ENCODE data around the gene DNAJA4. TPM values are rescaled to one million over a fixed set of nuclear protein-coding genes. Genes with fewer than 3 reads are reported as not detected.
"Not testable (repeated sequence)": the region's sequence is repeated elsewhere in the genome, so short reads cannot be mapped to it uniquely, and the experiment has no call there.

The DNAJA4 gene
- total RNA-seq, 1 donor from 2014 or later = not detected

DNA sequence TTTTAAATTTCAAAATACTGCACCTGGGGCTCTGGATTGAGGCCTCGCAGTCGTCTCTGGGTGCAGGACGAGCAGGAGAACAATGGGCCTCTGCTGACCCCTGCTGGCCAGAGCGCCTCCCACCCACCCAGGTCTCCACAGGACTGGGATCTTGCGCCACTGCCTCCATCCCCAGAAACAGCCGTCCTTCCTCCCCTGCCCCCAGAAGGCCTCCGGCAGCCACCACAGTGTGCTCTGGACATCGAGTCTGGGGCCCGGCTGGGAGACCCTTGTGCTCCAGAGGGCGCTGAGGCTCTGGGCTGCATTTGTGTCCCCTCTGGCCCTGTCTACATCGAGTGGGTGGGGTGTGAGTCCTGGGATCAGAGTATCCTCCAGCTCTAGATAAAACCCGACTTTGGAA, 23.3 kb upstream of the DNAJA4 start:
- Mint-ChIP-seq H3K9me3 (no peaks in the 10 kb centered on the region), H3K4me1 (peaks cover 13% of the 10 kb centered on the region), H3K36me3 (ENCODE audit: low read depth) (no peaks in the 10 kb centered on the region), H3K27me3 (ENCODE audit: low read depth) (no peaks in the 10 kb centered on the region), H3K4me3 (no peak overlapping the region), H3K27ac (ENCODE audit: unreplicated experiment) (no peak overlapping the region)
- peak; percentile 95 for DNase-seq (ENCODE audit: low read depth, low spot score)
- TF ChIP-seq, protein P1, sequence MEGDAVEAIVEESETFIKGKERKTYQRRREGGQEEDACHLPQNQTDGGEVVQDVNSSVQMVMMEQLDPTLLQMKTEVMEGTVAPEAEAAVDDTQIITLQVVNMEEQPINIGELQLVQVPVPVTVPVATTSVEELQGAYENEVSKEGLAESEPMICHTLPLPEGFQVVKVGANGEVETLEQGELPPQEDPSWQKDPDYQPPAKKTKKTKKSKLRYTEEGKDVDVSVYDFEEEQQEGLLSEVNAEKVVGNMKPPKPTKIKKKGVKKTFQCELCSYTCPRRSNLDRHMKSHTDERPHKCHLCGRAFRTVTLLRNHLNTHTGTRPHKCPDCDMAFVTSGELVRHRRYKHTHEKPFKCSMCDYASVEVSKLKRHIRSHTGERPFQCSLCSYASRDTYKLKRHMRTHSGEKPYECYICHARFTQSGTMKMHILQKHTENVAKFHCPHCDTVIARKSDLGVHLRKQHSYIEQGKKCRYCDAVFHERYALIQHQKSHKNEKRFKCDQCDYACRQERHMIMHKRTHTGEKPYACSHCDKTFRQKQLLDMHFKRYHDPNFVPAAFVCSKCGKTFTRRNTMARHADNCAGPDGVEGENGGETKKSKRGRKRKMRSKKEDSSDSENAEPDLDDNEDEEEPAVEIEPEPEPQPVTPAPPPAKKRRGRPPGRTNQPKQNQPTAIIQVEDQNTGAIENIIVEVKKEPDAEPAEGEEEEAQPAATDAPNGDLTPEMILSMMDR (conservative IDR thresholded peaks at IDR 0.05) = peak; percentile 93

DNA sequence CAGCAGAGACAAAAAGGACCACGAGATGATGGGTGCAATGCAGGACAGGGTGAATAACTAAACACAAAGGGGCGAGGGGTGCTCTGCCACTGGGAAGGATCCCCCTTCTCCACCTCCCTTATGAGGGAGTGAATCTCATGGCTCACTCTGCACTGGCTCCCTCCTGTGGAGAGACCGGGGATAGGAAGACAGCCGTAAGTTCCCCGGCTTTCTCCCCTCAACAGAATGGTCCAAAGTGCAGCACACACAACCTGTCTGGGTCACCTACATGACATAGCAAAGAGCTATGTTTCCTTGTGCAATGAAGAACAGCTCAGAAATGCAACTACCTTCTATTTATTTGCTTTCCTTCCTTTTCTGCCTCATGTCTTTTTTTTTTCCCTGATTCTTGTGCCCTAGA, 22.2 kb upstream of the DNAJA4 start:
- Mint-ChIP-seq H3K27me3 (ENCODE audit: low read depth) (no peaks in the 10 kb centered on the region), H3K9me3 (no peaks in the 10 kb centered on the region), H3K4me3 (no peak overlapping the region), H3K4me1 (peaks cover 13% of the 10 kb centered on the region), H3K36me3 (ENCODE audit: low read depth) (no peaks in the 10 kb centered on the region), H3K27ac (ENCODE audit: unreplicated experiment) (no peak overlapping the region)
- TF ChIP-seq, protein P1 (conservative IDR thresholded peaks at IDR 0.05) = peak; percentile 61
- DNase-seq (ENCODE audit: low read depth, low spot score) = peak; percentile 51

DNA sequence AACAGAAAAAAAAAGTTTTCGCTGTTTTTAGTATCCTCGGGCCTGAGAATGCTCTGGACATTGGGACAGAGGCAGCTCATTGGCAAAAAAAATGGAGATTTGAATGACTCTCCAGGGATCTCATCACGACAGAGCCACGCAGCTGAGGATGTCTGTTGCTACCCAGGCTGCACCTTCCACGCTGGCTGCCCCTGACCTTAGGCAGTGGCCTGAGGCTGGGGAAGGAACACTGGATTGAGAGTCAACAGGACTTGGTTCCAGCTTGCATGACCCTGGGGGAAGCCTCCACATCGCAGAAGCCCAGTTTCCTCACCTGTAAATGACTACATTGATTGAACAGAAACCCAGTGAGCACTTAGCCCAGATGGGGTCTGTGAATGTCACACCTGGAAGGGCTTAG, 21.3 kb upstream of the DNAJA4 start:
- Mint-ChIP-seq H3K27ac (ENCODE audit: unreplicated experiment) (no peak overlapping the region), H3K27me3 (ENCODE audit: low read depth) (no peaks in the 10 kb centered on the region), H3K4me1 (peaks cover 13% of the 10 kb centered on the region), H3K9me3 (no peaks in the 10 kb centered on the region), H3K36me3 (ENCODE audit: low read depth) (no peaks in the 10 kb centered on the region), H3K4me3 (no peak overlapping the region)
- TF ChIP-seq, protein P1 (conservative IDR thresholded peaks at IDR 0.05) = no peak
- DNase-seq (ENCODE audit: low read depth, low spot score) = no peak

DNA sequence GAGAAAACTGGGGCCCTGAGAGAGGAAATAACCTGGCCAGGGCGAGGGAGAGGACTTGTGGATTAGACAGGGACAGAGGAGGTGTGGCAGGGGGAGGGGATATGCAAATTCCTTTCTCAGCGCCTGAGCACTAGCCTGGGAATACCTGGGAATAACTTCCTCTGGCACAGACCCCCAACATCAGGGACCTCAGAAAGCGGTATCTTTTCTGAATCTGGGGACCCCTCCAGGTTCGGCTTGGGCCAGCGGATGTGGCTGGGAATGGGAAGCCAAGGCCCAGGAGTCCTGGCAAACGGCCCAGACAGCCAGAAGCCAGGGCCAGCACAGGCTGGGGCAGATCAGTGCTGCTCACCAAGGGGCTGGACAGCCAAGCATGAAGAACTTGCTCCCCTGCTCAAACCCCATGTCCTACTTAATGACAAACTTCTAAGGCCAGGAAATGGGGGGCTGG, 20.8 kb upstream of the DNAJA4 start:
- H3K27ac Mint-ChIP-seq (ENCODE audit: unreplicated experiment) = no peak overlapping the region
- TF ChIP-seq, protein P1 (conservative IDR thresholded peaks at IDR 0.05) = no peak
- no peaks in the 10 kb centered on the region for H3K27me3 Mint-ChIP-seq (ENCODE audit: low read depth)
- no peak for DNase-seq (ENCODE audit: low read depth, low spot score)
- no peaks in the 10 kb centered on the region for H3K9me3 Mint-ChIP-seq
- no peak overlapping the region for H3K4me3 Mint-ChIP-seq
- H3K36me3 Mint-ChIP-seq (ENCODE audit: low read depth) = no peaks in the 10 kb centered on the region
- H3K4me1 Mint-ChIP-seq = peaks cover 13% of the 10 kb centered on the region

DNA sequence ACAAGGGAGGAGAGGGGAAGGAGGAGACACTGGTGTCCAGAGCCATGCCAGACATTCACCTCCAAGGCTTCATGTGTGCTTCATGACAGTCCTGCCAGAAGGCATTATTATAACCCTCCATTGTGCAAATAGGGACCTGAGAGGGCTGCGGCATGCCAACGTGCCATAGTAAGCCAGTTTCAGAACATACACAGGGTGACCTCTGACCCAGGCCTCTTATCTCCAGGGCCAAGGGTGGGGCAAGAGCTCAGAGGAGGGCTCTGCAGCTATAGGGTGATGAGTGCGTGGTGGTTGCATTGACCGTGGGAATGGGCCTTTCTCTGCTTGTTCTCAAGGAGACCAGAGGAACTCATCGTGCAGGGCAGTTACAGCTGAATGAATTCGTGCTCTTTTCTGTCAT, 20.3 kb upstream of the DNAJA4 start:
- Mint-ChIP-seq H3K4me3 (no peak overlapping the region), H3K9me3 (no peaks in the 10 kb centered on the region), H3K27me3 (ENCODE audit: low read depth) (no peaks in the 10 kb centered on the region), H3K27ac (ENCODE audit: unreplicated experiment) (no peak overlapping the region), H3K36me3 (ENCODE audit: low read depth) (no peaks in the 10 kb centered on the region), H3K4me1 (peaks cover 13% of the 10 kb centered on the region)
- TF ChIP-seq, protein P1 (conservative IDR thresholded peaks at IDR 0.05) = no peak
- DNase-seq (ENCODE audit: low read depth, low spot score) = no peak

DNA sequence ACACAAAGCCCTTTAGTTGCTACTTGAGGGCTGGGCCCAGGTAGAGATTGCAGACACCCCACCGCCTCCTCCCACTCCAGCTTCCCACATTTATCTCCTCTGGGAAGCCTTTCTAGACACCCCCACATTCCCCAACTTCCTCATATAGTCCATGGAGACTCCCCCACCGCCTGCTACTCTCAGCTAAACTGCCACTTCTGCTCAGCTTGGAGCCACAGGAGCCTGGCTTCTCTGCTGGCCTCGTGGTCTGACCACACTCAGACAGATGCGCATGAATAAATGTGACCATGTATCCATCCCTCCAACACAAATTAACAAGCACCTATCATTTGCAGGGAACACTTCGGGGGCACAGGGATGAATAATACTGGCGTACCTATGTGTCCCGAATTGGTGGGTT, 19.5 kb upstream of the DNAJA4 start:
- TF ChIP-seq, protein P1 (conservative IDR thresholded peaks at IDR 0.05) = no peak
- H3K36me3 Mint-ChIP-seq (ENCODE audit: low read depth) = no peaks in the 10 kb centered on the region
- H3K4me3 Mint-ChIP-seq = no peak overlapping the region
- DNase-seq (ENCODE audit: low read depth, low spot score) = no peak
- no peaks in the 10 kb centered on the region for H3K9me3 Mint-ChIP-seq
- no peaks in the 10 kb centered on the region for H3K27me3 Mint-ChIP-seq (ENCODE audit: low read depth)
- no peak overlapping the region for H3K27ac Mint-ChIP-seq (ENCODE audit: unreplicated experiment)
- H3K4me1 Mint-ChIP-seq = peaks cover 13% of the 10 kb centered on the region

DNA sequence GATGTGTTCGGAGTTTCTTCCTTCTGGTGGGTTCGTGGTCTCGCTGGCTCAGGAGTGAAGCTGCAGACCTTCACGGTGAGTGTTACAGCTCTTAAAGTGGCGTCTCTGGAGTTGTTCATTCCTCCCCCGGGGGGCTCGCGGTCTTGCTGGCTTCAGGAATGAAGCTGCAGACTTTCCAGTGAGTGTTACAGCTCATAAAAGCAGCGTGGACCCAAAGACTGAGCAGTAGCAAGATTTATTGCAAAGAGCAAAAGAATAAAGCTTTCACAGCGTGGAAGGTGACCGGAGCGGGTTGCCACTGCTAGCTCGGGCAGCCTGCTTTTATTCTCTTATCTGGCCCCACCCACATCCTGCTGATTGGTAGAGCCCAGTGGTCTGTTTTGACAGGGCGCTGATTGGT, 19.0 kb upstream of the DNAJA4 start:
- H3K9me3 Mint-ChIP-seq; H3K4me3 Mint-ChIP-seq; DNase-seq (ENCODE audit: low read depth, low spot score); H3K36me3 Mint-ChIP-seq (ENCODE audit: low read depth); H3K27me3 Mint-ChIP-seq (ENCODE audit: low read depth): not testable (repeated sequence)
- H3K4me1 Mint-ChIP-seq = peaks cover 13% of the 10 kb centered on the region
- H3K27ac Mint-ChIP-seq (ENCODE audit: unreplicated experiment) = peak overlapping the region; percentile 46

DNA sequence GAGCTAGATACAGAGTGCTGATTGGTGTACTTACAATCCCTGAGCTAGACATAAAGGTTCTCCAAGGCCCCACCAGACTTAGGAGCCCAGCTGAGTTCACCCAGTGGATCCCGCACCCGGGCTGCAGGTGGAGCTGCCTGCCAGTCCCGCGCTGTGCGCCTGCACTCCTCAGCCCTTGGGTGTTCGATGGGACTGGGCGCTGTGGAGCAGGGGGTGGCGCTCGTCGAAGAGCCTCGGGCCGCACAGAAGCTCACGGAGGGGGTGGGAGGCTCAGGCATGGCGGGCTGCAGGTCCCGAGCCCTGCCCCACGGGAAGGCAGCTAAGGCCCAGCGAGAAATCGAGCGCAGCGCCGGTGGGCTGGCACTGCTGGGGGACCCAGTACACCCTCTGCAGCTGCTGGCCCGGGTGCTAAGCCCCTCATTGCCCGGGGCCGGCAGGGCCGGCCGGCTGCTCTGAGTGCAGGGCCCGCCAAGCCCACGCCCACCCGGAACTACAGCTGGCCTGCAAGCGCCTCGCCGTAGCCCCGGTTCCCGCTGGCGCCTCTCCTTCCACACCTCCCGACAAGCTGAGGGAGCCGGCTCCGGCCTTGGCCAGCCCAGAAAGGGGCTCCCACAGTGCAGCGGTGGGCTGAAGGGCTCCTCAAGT, 18.3 kb upstream of the DNAJA4 start:
- H3K27ac Mint-ChIP-seq (ENCODE audit: unreplicated experiment); H3K27me3 Mint-ChIP-seq (ENCODE audit: low read depth); H3K4me1 Mint-ChIP-seq; H3K9me3 Mint-ChIP-seq; DNase-seq (ENCODE audit: low read depth, low spot score); H3K4me3 Mint-ChIP-seq; H3K36me3 Mint-ChIP-seq (ENCODE audit: low read depth): not testable (repeated sequence)
